Mesenchymal stem cell (in vitro differentiated cells and primary cell): Measurements from ENCODE around the gene LAMC1.

Experiments used
- DNase-seq: peaks from one replicate; pipeline ENCODE4 v3.0.0-alpha.2; 2013
- H2AFZ ChIP-seq: one replicate; pipeline ENCODE4 v1.6.1; 2013; ENCODE audit warnings: low read depth, mild to moderate bottlenecking, control low read depth, inconsistent platforms, low read length, moderate library complexity
- H2AK5ac ChIP-seq: 2 replicates; pipeline ENCODE4 v1.6.1; 2013; ENCODE audit warnings: low read length, moderate library complexity, mild to moderate bottlenecking, inconsistent platforms; ENCODE audit not compliant: severe bottlenecking
- H2BK120ac ChIP-seq: one replicate; pipeline ENCODE4 v1.6.1; 2013; ENCODE audit warnings: low read depth, mild to moderate bottlenecking, inconsistent platforms, low read length, moderate library complexity
- H2BK12ac ChIP-seq, 2 experiments: one replicate each; pipeline ENCODE4 v1.6.1; 2013; ENCODE audit warnings: inconsistent platforms in 2 of 2, low read length in 2 of 2, mild to moderate bottlenecking in 2 of 2, moderate library complexity in 2 of 2, control low read depth in 1 of 2
- H2BK15ac ChIP-seq: one replicate; pipeline ENCODE4 v1.6.1; 2013; ENCODE audit warnings: mild to moderate bottlenecking, low read depth, inconsistent platforms; ENCODE audit not compliant: poor library complexity, severe bottlenecking
- H2BK5ac ChIP-seq: 2 replicates; pipeline ENCODE4 v1.6.1; 2013; ENCODE audit warnings: low read depth, mild to moderate bottlenecking, low read length, control low read depth, inconsistent platforms; ENCODE audit not compliant: poor library complexity, severe bottlenecking
- H3K14ac ChIP-seq, 2 experiments: one replicate each; pipeline ENCODE4 v1.6.1; 2013; ENCODE audit warnings: inconsistent platforms in 2 of 2, low read length in 2 of 2, control low read depth in 1 of 2, mild to moderate bottlenecking in 1 of 2, moderate library complexity in 1 of 2
- H3K18ac ChIP-seq, 2 experiments: one replicate each; pipeline ENCODE4 v1.6.1; 2013; ENCODE audit warnings: inconsistent platforms in 2 of 2, low read length in 2 of 2, control low read depth in 1 of 2, low read depth in 1 of 2, mild to moderate bottlenecking in 1 of 2
- H3K23ac ChIP-seq, 2 experiments: one replicate each; pipeline ENCODE4 v1.6.1; 2013; ENCODE audit warnings: inconsistent platforms in 2 of 2, low read length in 2 of 2, mild to moderate bottlenecking in 2 of 2, moderate library complexity in 2 of 2, control low read depth in 1 of 2
- H3K27ac ChIP-seq: 2 replicates; pipeline ENCODE4 v1.5.1; 2013; ENCODE audit warnings: mild to moderate bottlenecking, moderate library complexity, low read length, control low read depth, inconsistent platforms; ENCODE audit not compliant: poor library complexity, severe bottlenecking
- H3K27me3 ChIP-seq, 2 experiments: 2 replicates each; pipeline versions ENCODE4 v1.6.1 to v1.7.0; 2013; ENCODE audit warnings: low read length in 2 of 2, mild to moderate bottlenecking in 2 of 2, moderate library complexity in 2 of 2, control low read depth in 1 of 2, inconsistent platforms in 1 of 2; ENCODE audit not compliant: control insufficient read depth in 1 of 2, insufficient read depth in 1 of 2
- H3K36me3 ChIP-seq, 2 experiments: 2 replicates each; pipeline versions ENCODE4 v1.6.1 to v1.7.0; 2013; ENCODE audit warnings: low read length in 2 of 2, control low read depth in 1 of 2, inconsistent platforms in 1 of 2, low read depth in 1 of 2, mild to moderate bottlenecking in 1 of 2; ENCODE audit not compliant: insufficient read depth in 2 of 2, control insufficient read depth in 1 of 2
- H3K4ac ChIP-seq, 2 experiments: one replicate each; pipeline ENCODE4 v1.6.1; 2013; ENCODE audit warnings: inconsistent platforms in 2 of 2, low read length in 2 of 2, mild to moderate bottlenecking in 2 of 2, moderate library complexity in 2 of 2, control low read depth in 1 of 2, low read depth in 1 of 2
- H3K4me1 ChIP-seq: 2 replicates; pipeline ENCODE4 v1.6.1; 2013; ENCODE audit warnings: low read depth, low read length, control low read depth; ENCODE audit not compliant: control insufficient read depth, insufficient read depth
- H3K4me2 ChIP-seq: 2 replicates; pipeline ENCODE4 v1.6.1; 2013; ENCODE audit warnings: low read length, mild to moderate bottlenecking, inconsistent platforms; ENCODE audit not compliant: poor library complexity, severe bottlenecking
- H3K4me3 ChIP-seq, 2 experiments: 2 replicates each; pipeline versions ENCODE4 v1.5.1 to v1.7.0; 2013; ENCODE audit warnings: low read length in 2 of 2, mild to moderate bottlenecking in 2 of 2, control low read depth in 1 of 2, low read depth in 1 of 2; ENCODE audit not compliant: insufficient read depth in 1 of 2
- H3K79me1 ChIP-seq: replicated peaks from 2 replicates; pipeline ENCODE4 v1.6.1; 2013; ENCODE audit warnings: mild to moderate bottlenecking, control low read depth, low read length, inconsistent platforms; ENCODE audit not compliant: poor library complexity, severe bottlenecking
- H3K9ac ChIP-seq: 2 replicates; pipeline ENCODE4 v1.7.0; 2013; ENCODE audit warnings: mild to moderate bottlenecking, low read length, moderate library complexity
- H3K9me3 ChIP-seq: 2 replicates; pipeline ENCODE4 v1.7.0; 2013; ENCODE audit warnings: mild to moderate bottlenecking, low read length; ENCODE audit not compliant: control insufficient read depth
- H4K8ac ChIP-seq: one replicate; pipeline ENCODE4 v1.6.1; 2013; ENCODE audit warnings: inconsistent platforms, mild to moderate bottlenecking, low read length, moderate library complexity
- H4K91ac ChIP-seq: one replicate; pipeline ENCODE4 v1.6.1; 2013; ENCODE audit warnings: mild to moderate bottlenecking, low read length, inconsistent platforms
- WGBS: methylation state at CpG from one replicate; pipeline ENCODE4 v1.1.7; 2013; ENCODE audit warnings: mixed read lengths; 5-methylcytosine and 5-hydroxymethylcytosine counted together

The LAMC1 gene

DNA sequence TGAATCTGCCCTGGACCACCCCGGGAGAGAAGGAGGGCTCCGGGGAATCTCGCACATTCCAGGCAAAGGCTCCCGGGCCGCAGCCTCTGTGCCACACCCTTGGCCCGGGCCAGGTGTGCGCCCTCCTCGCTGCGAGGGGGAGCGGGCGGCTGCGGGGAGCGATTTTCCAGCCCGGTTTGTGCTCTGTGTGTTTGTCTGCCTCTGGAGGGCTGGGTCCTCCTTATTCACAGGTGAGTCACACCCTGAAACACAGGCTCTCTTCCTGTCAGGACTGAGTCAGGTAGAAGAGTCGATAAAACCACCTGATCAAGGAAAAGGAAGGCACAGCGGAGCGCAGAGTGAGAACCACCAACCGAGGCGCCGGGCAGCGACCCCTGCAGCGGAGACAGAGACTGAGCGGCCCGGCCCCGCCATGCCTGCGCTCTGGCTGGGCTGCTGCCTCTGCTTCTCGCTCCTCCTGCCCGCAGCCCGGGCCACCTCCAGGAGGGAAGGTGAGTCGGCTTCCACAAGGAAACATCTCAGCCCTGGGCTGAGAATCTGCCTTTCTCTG, 162.8 kb downstream of the LAMC1 start, which contains the start of gene LAMC2:
TSS of gene LAMC2 (plus strand) at position 324 of the 550 bp plus-strand sequence. CDS start at position 413, 89 bp downstream.
- peak; percentile 42 for DNase-seq
- Histone ChIP-seq H2AFZ (peak within 1 kb of the TSS; percentile 86), H3K14ac (peak within 1 kb of the TSS in 1 of 2 experiments; percentile 91), H2BK5ac (no peak within 1 kb of the TSS), H2BK120ac (no peak within 1 kb of the TSS), H3K4me3 (peak within 1 kb of the TSS; percentile 36 to 57), H3K4me1 (peaks cover 7% of the 10 kb centered on the region), H2AK5ac (peak within 1 kb of the TSS; percentile 69), H4K91ac (peak within 1 kb of the TSS; percentile 69), H3K27ac (no peak within 1 kb of the TSS), H3K27me3 (no peaks in the 10 kb centered on the region), H3K79me1 (no peaks in the 10 kb centered on the region), H2BK15ac (peak within 1 kb of the TSS; percentile 19), H3K9me3 (no peaks in the 10 kb centered on the region), H3K9ac (peak within 1 kb of the TSS; percentile 35), H3K4ac (peak within 1 kb of the TSS in 1 of 2 experiments; percentile 33), H3K18ac (peak within 1 kb of the TSS; percentile 47 to 68), H2BK12ac (peak within 1 kb of the TSS; percentile 67 to 86), H3K23ac (peak within 1 kb of the TSS in 1 of 2 experiments; percentile 85), H3K36me3 (no peaks in the 10 kb centered on the region), H4K8ac (peak within 1 kb of the TSS; percentile 85), H3K4me2 (peak within 1 kb of the TSS; percentile 80)
- WGBS, result 2% methylated on average over 30 of the region's 30 CpGs

DNA sequence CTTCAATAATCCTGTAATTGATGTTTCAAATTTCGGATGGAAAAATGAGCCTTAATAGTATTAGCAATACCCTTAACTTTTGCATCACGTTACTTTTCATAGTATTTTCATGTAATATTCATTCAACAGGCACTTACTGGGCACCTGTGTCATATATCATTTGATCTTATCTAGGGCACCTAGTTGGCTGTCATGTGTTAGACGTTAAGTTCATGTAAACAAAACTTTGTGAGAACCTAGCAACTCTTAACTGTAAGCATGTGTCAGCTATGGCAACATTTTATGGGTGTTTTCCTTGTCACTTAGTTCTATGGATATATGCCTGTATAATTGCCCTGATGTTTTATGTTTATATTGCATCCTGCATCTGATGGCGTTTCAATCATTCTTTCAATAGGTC, 163.6 kb downstream of the LAMC1 start:
- Histone ChIP-seq H2BK15ac (no peak overlapping the region), H3K9me3 (no peaks in the 10 kb centered on the region), H2BK120ac (no peak overlapping the region), H3K9ac (peak overlapping the region; percentile 7), H3K23ac (no peak overlapping the region), H3K14ac (no peak overlapping the region), H2BK5ac (no peak overlapping the region), H3K36me3 (no peaks in the 10 kb centered on the region), H2AFZ (no peak overlapping the region), H2AK5ac (no peak overlapping the region), H3K79me1 (no peaks in the 10 kb centered on the region), H3K27me3 (no peaks in the 10 kb centered on the region), H3K4me2 (no peak overlapping the region), H3K4me1 (peaks cover 7% of the 10 kb centered on the region), H4K8ac (no peak overlapping the region), H3K27ac (no peak overlapping the region), H2BK12ac (no peak overlapping the region), H3K4ac (no peak overlapping the region), H3K4me3 (no peak overlapping the region), H3K18ac (no peak overlapping the region), H4K91ac (no peak overlapping the region)
- DNase-seq, result no peak
- WGBS, result 45% methylated on average over 1 of the region's 4 CpGs

DNA sequence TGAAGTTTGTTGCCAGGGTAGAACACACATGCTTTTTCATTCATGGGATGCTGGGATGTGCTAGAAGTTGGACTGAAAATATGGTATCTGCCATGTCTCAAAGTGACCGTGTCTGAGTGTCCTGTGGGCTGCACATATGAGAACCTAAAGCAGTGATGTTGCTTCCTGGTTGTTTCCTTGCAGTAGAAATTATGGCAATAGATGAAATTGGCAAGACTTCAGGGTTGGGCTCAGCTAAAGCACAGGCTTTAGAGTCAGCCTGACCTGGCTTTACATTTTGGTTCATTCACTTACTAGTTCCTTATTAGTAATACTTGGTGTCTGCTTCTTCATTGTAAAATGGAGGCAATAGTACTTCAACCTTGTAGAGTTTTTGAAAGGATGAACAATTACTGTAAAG, 165.0 kb downstream of the LAMC1 start:
- no peak for DNase-seq
- Histone ChIP-seq H3K36me3 (no peaks in the 10 kb centered on the region), H3K27me3 (no peaks in the 10 kb centered on the region), H3K27ac (no peak overlapping the region), H3K23ac (no peak overlapping the region), H3K4ac (no peak overlapping the region), H3K9ac (no peak overlapping the region), H2BK5ac (no peak overlapping the region), H2BK12ac (no peak overlapping the region), H3K79me1 (no peaks in the 10 kb centered on the region), H3K14ac (no peak overlapping the region), H2AFZ (no peak overlapping the region), H3K4me2 (no peak overlapping the region), H3K4me1 (peaks cover 7% of the 10 kb centered on the region), H4K8ac (no peak overlapping the region), H2AK5ac (peak overlapping the region; percentile 61), H3K4me3 (no peak overlapping the region), H4K91ac (no peak overlapping the region), H2BK15ac (no peak overlapping the region), H3K9me3 (no peaks in the 10 kb centered on the region), H3K18ac (no peak overlapping the region), H2BK120ac (no peak overlapping the region)
- WGBS, result 94% methylated on average over 1 of the region's 1 CpG

- Histone ChIP-seq H3K4me2 (no peak overlapping the region), H3K27ac (peak overlapping the region; percentile 18), H3K9ac (peak overlapping the region; percentile 50), H3K23ac (no peak overlapping the region), H3K79me1 (no peaks in the 10 kb centered on the region), H4K91ac (no peak overlapping the region), H2AFZ (no peak overlapping the region), H3K4ac (no peak overlapping the region), H2AK5ac (no peak overlapping the region), H3K9me3 (no peaks in the 10 kb centered on the region), H2BK15ac (no peak overlapping the region), H3K27me3 (no peaks in the 10 kb centered on the region), H3K14ac (no peak overlapping the region), H3K18ac (no peak overlapping the region), H4K8ac (no peak overlapping the region), H3K4me3 (no peak overlapping the region), H3K4me1 (peaks cover 4% of the 10 kb centered on the region), H2BK12ac (no peak overlapping the region), H2BK5ac (no peak overlapping the region), H3K36me3 (no peaks in the 10 kb centered on the region), H2BK120ac (no peak overlapping the region)
- peak; percentile 69 for DNase-seq
- WGBS, result no CpG with 5 or more reads among the region's 1 CpG
Observed at GRCh38 chr1:183191833-183192232, 168.6 kb downstream of the LAMC1 start.
